IMR-90 (cell line): ENCODE measurements around the gene AOPEP. TPM values are rescaled to one million over a fixed set of nuclear protein-coding genes. Genes with fewer than 3 reads are reported as not detected.

Source experiments
- ATAC-seq: fragments of 200-7000 bp; cut with Tn5 transposase; 2 replicates; pipeline ENCODE4 v1.9.1; 2020; ENCODE audit warnings: low read depth, mild to moderate bottlenecking, moderate library complexity
- BruUV-seq: library from RNA; stranded (reverse); fragments of 400-500 nt; replicated peaks from 2 replicates; lab custom pipeline; 2021; lab: Mats Ljungman, UMichigan
- CTCF ChIA-PET: fragments of 300-600 bp; formaldehyde crosslinking; extraction: SDS; loops from one replicate; lab custom pipeline; 2021; ENCODE audit warnings: antibody characterized with exemption; lab: Yijun Ruan, JAX
- POLR2A ChIA-PET: fragments of 300-600 bp; sonication (Branson Sonifier 250); formaldehyde crosslinking; loops from one replicate; lab custom pipeline; 2022; ENCODE audit warnings: antibody characterized with exemption; ENCODE audit not compliant: unreplicated experiment; lab: Charles Lee
- DNase-seq: peaks from one replicate; pipeline ENCODE4 v3.0.0; 2013
- H2AFZ ChIP-seq: replicated peaks from 2 replicates; pipeline ENCODE3; 2013; ENCODE audit warnings: low read length, mild to moderate bottlenecking; ENCODE audit not compliant: poor library complexity
- H2AK5ac ChIP-seq: 2 replicates; pipeline ENCODE4 v1.6.1; 2013; ENCODE audit warnings: low read depth, low read length, inconsistent platforms
- H2AK9ac ChIP-seq: replicated peaks from 2 replicates; pipeline ENCODE3; 2013; ENCODE audit warnings: mild to moderate bottlenecking, low read depth, low read length, moderate library complexity; ENCODE audit not compliant: poor library complexity
- H2BK120ac ChIP-seq: 2 replicates; pipeline ENCODE4 v1.6.1; 2013; ENCODE audit warnings: low read depth, low read length, inconsistent platforms
- H2BK15ac ChIP-seq: 3 replicates; pipeline ENCODE4 v1.6.1; 2013; ENCODE audit warnings: low read depth, low read length, inconsistent platforms
- H2BK20ac ChIP-seq: 2 replicates; pipeline ENCODE4 v1.6.1; 2013; ENCODE audit warnings: low read depth, mild to moderate bottlenecking, inconsistent platforms, low read length, moderate library complexity
- H2BK5ac ChIP-seq: 2 replicates; pipeline ENCODE4 v1.6.1; 2013; ENCODE audit warnings: mild to moderate bottlenecking, low read depth, low read length, inconsistent platforms; ENCODE audit not compliant: poor library complexity, severe bottlenecking
- H3K14ac ChIP-seq: replicated peaks from 2 replicates; pipeline ENCODE4 v1.6.1; 2013; ENCODE audit warnings: low read depth, low read length, inconsistent platforms
- H3K18ac ChIP-seq: 2 replicates; pipeline ENCODE4 v1.6.1; 2013; ENCODE audit warnings: low read depth, low read length, control low read depth
- H3K23ac ChIP-seq: 2 replicates; pipeline ENCODE4 v1.6.1; 2013; ENCODE audit warnings: low read depth, low read length, inconsistent platforms
- H3K27ac ChIP-seq: 2 replicates; pipeline ENCODE4 v1.5.1; 2013; ENCODE audit warnings: mild to moderate bottlenecking, control low read depth, low read length; ENCODE audit not compliant: insufficient read depth
- H3K27me3 ChIP-seq: 2 replicates; pipeline ENCODE4 v1.6.1; 2013; ENCODE audit warnings: low read length; ENCODE audit not compliant: control insufficient read depth, insufficient read depth
- H3K36me3 ChIP-seq: 2 replicates; pipeline ENCODE4 v1.6.1; 2013; ENCODE audit warnings: low read length, mixed read lengths; ENCODE audit not compliant: control insufficient read depth, insufficient read depth
- H3K4ac ChIP-seq: 2 replicates; pipeline ENCODE4 v1.6.1; 2013; ENCODE audit warnings: low read depth, low read length, inconsistent platforms
- H3K4me1 ChIP-seq: 2 replicates; pipeline ENCODE4 v1.6.1; 2013; ENCODE audit warnings: low read length, mixed read lengths; ENCODE audit not compliant: control insufficient read depth, insufficient read depth
- H3K4me2 ChIP-seq: 2 replicates; pipeline ENCODE4 v1.6.1; 2013; ENCODE audit warnings: low read depth, mild to moderate bottlenecking, control low read depth, low read length, moderate library complexity
- H3K4me3 ChIP-seq: 2 replicates; pipeline ENCODE4 v1.5.1; 2013; ENCODE audit warnings: low read depth, mild to moderate bottlenecking, control low read depth, low read length, moderate library complexity; ENCODE audit not compliant: insufficient read depth
- H3K56ac ChIP-seq: 2 replicates; pipeline ENCODE4 v1.6.1; 2013; ENCODE audit warnings: low read length, inconsistent platforms; ENCODE audit not compliant: insufficient read depth; ENCODE audit errors: extremely low read depth
- H3K79me1 ChIP-seq, 2 experiments: 2 replicates each; pipeline ENCODE4 v1.6.1; 2013; ENCODE audit warnings: low read length in 2 of 2, inconsistent platforms in 1 of 2, low read depth in 1 of 2
- H3K9ac ChIP-seq: 2 replicates; pipeline ENCODE4 v1.6.1; 2013; ENCODE audit warnings: low read depth, low read length, control low read depth
- H3K9me1 ChIP-seq: 2 replicates; pipeline ENCODE4 v1.6.1; 2013; ENCODE audit warnings: low read length, inconsistent platforms; ENCODE audit not compliant: insufficient read depth
- H3K9me3 ChIP-seq: 2 replicates; pipeline ENCODE4 v1.6.1; 2013; ENCODE audit warnings: low read length; ENCODE audit not compliant: control insufficient read depth, insufficient read depth
- H4K20me1 ChIP-seq: 2 replicates; pipeline ENCODE4 v1.6.1; 2013; ENCODE audit warnings: low read length, inconsistent platforms; ENCODE audit not compliant: insufficient read depth
- H4K5ac ChIP-seq: 2 replicates; pipeline ENCODE4 v1.6.1; 2013; ENCODE audit warnings: mild to moderate bottlenecking, low read depth, low read length, control low read depth
- H4K8ac ChIP-seq, 2 experiments: 2 replicates each; pipeline ENCODE4 v1.6.1; 2013; ENCODE audit warnings: low read depth in 2 of 2, low read length in 2 of 2, control low read depth in 1 of 2, inconsistent platforms in 1 of 2
- H4K91ac ChIP-seq: 2 replicates; pipeline ENCODE4 v1.6.1; 2013; ENCODE audit warnings: low read depth, low read length, inconsistent platforms; ENCODE audit not compliant: insufficient read depth
- BHLHE40 ChIP-seq: fragments of 150-350 bp; IDR thresholded peaks from 2 replicates; pipeline ENCODE4 v1.6.1; 2016; ENCODE audit warnings: mild to moderate bottlenecking, low read depth, low read length
- CEBPB ChIP-seq: IDR thresholded peaks from 2 replicates; pipeline ENCODE4 v1.6.1; 2012; ENCODE audit warnings: low read depth, low read length, improper control_type of control experiment
- CHD1 ChIP-seq: IDR thresholded peaks from 2 replicates; pipeline ENCODE4 v1.6.1; 2012; ENCODE audit warnings: low read depth, low read length, improper control_type of control experiment
- CTCF ChIP-seq: conservative IDR thresholded peaks from 2 replicates; pipeline ENCODE4 v1.5.1; 2012; ENCODE audit warnings: mild to moderate bottlenecking, low read depth, low read length, improper control_type of control experiment
- ELK1 ChIP-seq: fragments of 150-350 bp; IDR thresholded peaks from 2 replicates; pipeline ENCODE4 v1.6.1; 2016; ENCODE audit warnings: low read depth, mild to moderate bottlenecking, low read length, moderate library complexity, borderline replicate concordance
- FOS ChIP-seq: fragments of 150-350 bp; IDR thresholded peaks from 2 replicates; pipeline ENCODE4 v1.6.1; 2016; ENCODE audit warnings: low read depth, low read length
- MAFK ChIP-seq: IDR thresholded peaks from 2 replicates; pipeline ENCODE4 v1.6.1; 2012; ENCODE audit warnings: low read depth, low read length, improper control_type of control experiment
- MAZ ChIP-seq: IDR thresholded peaks from 2 replicates; pipeline ENCODE4 v1.6.1; 2012; ENCODE audit warnings: low read depth, mild to moderate bottlenecking, low read length, improper control_type of control experiment, moderate library complexity, borderline replicate concordance
- POLR2A ChIP-seq: IDR thresholded peaks from 2 replicates; pipeline ENCODE4 v1.6.1; 2012; ENCODE audit warnings: mild to moderate bottlenecking, low read depth, low read length
- RAD21 ChIP-seq: IDR thresholded peaks from 2 replicates; pipeline ENCODE4 v1.6.1; 2012; ENCODE audit warnings: low read length, improper control_type of control experiment
- RCOR1 ChIP-seq: IDR thresholded peaks from 2 replicates; pipeline ENCODE4 v1.6.1; 2012; ENCODE audit warnings: mild to moderate bottlenecking, low read length, improper control_type of control experiment; ENCODE audit not compliant: insufficient replicate concordance
- RFX5 ChIP-seq: IDR thresholded peaks from 2 replicates; pipeline ENCODE4 v1.8.0; 2012; ENCODE audit warnings: low read depth, mild to moderate bottlenecking, low read length, moderate library complexity
- SMC3 ChIP-seq: fragments of 150-350 bp; IDR thresholded peaks from 2 replicates; pipeline ENCODE4 v1.6.1; 2016; ENCODE audit warnings: low read depth, mild to moderate bottlenecking, antibody characterized with exemption, low read length, moderate library complexity
- USF2 ChIP-seq: fragments of 150-350 bp; IDR thresholded peaks from 2 replicates; pipeline ENCODE4 v1.6.1; 2017; ENCODE audit warnings: mild to moderate bottlenecking, antibody characterized with exemption, low read length, low read depth
- WGBS, 2 experiments: methylation state at CpG; one replicate each; pipeline versions ENCODE4 v1.1.5 to v1.1.7; 2013; ENCODE audit warnings: missing lambda C conversion rate in 2 of 2; ENCODE audit not compliant: insufficient read length in 1 of 2; ENCODE audit errors: extremely low coverage in 2 of 2; 5-methylcytosine and 5-hydroxymethylcytosine counted together
- dilution Hi-C: fragments of 300-500 bp; cut with HindIII; formaldehyde crosslinking; loops from one replicate; pipeline ENCODE4 v1.14.3; 2018; ENCODE audit warnings: low sequenced_read_pairs; ENCODE audit not compliant: unreplicated experiment
- in situ Hi-C: fragments of 300-500 bp; cut with MboI; formaldehyde crosslinking; loops from 3 replicates; pipeline ENCODE4 v1.14.3; 2019; ENCODE audit warnings: low sequenced_read_pairs, inconsistent platforms, mixed read lengths
- intact Hi-C: fragments of 100-400 bp; cut with micrococcal nuclease; formaldehyde crosslinking; loops from 2 replicates; pipeline ENCODE4 v1.10.0; 2022
- polyA plus RNA-seq, 3 experiments: library from polyadenylated mRNA; depleted of rRNA; stranded (reverse); fragments of >200 nt; gene quantifications; 2 replicates each; pipeline ENCODE4 v1.2.3, GENCODE V29; 2012; ENCODE audit warnings: low replicate concordance in 1 of 3
- total RNA-seq: library from RNA; depleted of rRNA; stranded (reverse); fragments of >200 nt; gene quantifications from 2 replicates; pipeline ENCODE4 v1.2.3, GENCODE V29; 2012

Gene AOPEP
- total and polyA plus RNA-seq, 2 of the 4 experiments (the other 2 are of a cell fraction): 34.9 to 38.7 TPM

- no peak for ATAC-seq
- Histone ChIP-seq H2AK5ac (no peak overlapping the region), H2BK5ac (no peak overlapping the region), H3K4me2 (no peak overlapping the region), H3K4me3 (no peak overlapping the region), H3K9me3 (0 out of 2 replicates have a peak, but pooled peaks cover 2% of the 10 kb centered on the region), H3K23ac (no peak overlapping the region), H4K91ac (no peak overlapping the region), H3K9me1 (peaks cover 28% of the 10 kb centered on the region), H2BK20ac (no peak overlapping the region), H3K27me3 (no peaks in the 10 kb centered on the region), H4K8ac (no peak overlapping the region), H2AFZ (no peak overlapping the region), H2BK15ac (no peak overlapping the region), H3K36me3 (peaks cover 1% of the 10 kb centered on the region; the same call in 1 of the 2 replicates), H2AK9ac (no peak overlapping the region), H3K4me1 (peaks cover 16% of the 10 kb centered on the region), H3K27ac (no peak overlapping the region), H3K56ac (no peak overlapping the region), H4K5ac (no peak overlapping the region), H3K9ac (no peak overlapping the region), H3K14ac (no peak overlapping the region), H4K20me1 (0 out of 2 replicates have a peak, but pooled peaks cover 5% of the 10 kb centered on the region), H3K79me1 (peaks cover 0 to 33% of the 10 kb centered on the region in 2 experiments; a peak in 2 of 4 replicates), H3K4ac (no peak overlapping the region), H3K18ac (no peak overlapping the region), H2BK120ac (no peak overlapping the region)
- BruUV-seq: no TSS peak
- dilution Hi-C loops (no loop called here), in situ Hi-C loops (no loop called here), intact Hi-C loops (loop anchor here (5.0 kb wide), 1 partner anchor 35 kb away; no protein-coding TSS in a partner anchor)
- no peak for DNase-seq
- no peak for TF ChIP-seq ELK1
- no peak for TF ChIP-seq USF2
- TF ChIP-seq RCOR1: no peak
- no peak for TF ChIP-seq RFX5
- TF ChIP-seq CHD1: no peak
- TF ChIP-seq MAZ: no peak
- TF ChIP-seq CEBPB: no peak
- no peak for TF ChIP-seq MAFK
- no peak for TF ChIP-seq CTCF
- TF ChIP-seq BHLHE40: no peak
- no peak for TF ChIP-seq FOS
- no peak for TF ChIP-seq POLR2A
- TF ChIP-seq SMC3: no peak
- TF ChIP-seq RAD21: no peak
- 100% methylated on average over 2 of the region's 8 CpGs; no CpG with 5 or more reads in 1 of the 2 experiments for WGBS, 2 experiments
- ChIA-PET CTCF (interaction anchor here (0.5 kb wide), 1 partner anchor 64 kb away, joined by 7 read pairs; no protein-coding TSS in a partner anchor), POLR2A (no interaction called here)
Observed at GRCh38 chr9:94857791-94858190, 131.3 kb downstream of the AOPEP start.
